GM23248 (cell line): ENCODE results near the gene PKHD1. TPM values are rescaled to one million over a fixed set of nuclear protein-coding genes. Genes with fewer than 3 reads are reported as not detected.

Experiments used
- DNase-seq: peaks from one replicate; pipeline ENCODE4 v3.0.0-alpha.2; 2015
- H2AFZ ChIP-seq: fragments of 200-600 bp; sonication (generic); 2 replicates; pipeline ENCODE4 v1.6.1; 2016; ENCODE audit warnings: antibody characterized with exemption
- H3F3A ChIP-seq: fragments of 200-600 bp; sonication (generic); 2 replicates; pipeline ENCODE4 v1.6.1; 2016; ENCODE audit warnings: mild to moderate bottlenecking, antibody characterized with exemption, mixed run types; ENCODE audit not compliant: insufficient read depth
- H3K27ac ChIP-seq: fragments of 200-600 bp; sonication (generic); 2 replicates; pipeline ENCODE4 v1.5.1; 2016; ENCODE audit warnings: mild to moderate bottlenecking
- H3K27me3 ChIP-seq: fragments of 200-600 bp; sonication (generic); replicated peaks from 2 replicates; pipeline ENCODE4 v1.6.1; 2016; ENCODE audit warnings: mild to moderate bottlenecking; ENCODE audit not compliant: insufficient read depth
- H3K36me3 ChIP-seq: fragments of 200-600 bp; sonication (generic); 2 replicates; pipeline ENCODE4 v1.6.1; 2016; ENCODE audit warnings: low read depth, mild to moderate bottlenecking
- H3K4me1 ChIP-seq: fragments of 200-600 bp; sonication (generic); 2 replicates; pipeline ENCODE4 v1.6.1; 2016; ENCODE audit warnings: mild to moderate bottlenecking; ENCODE audit not compliant: insufficient read depth
- H3K4me2 ChIP-seq: fragments of 200-600 bp; sonication (generic); one replicate; pipeline ENCODE4 v1.6.1; 2016; ENCODE audit warnings: mild to moderate bottlenecking; ENCODE audit not compliant: unreplicated experiment
- H3K4me3 ChIP-seq: fragments of 200-600 bp; sonication (generic); 2 replicates; pipeline ENCODE4 v1.5.1; 2016; ENCODE audit warnings: mild to moderate bottlenecking
- H3K79me2 ChIP-seq: fragments of 200-600 bp; sonication (generic); 2 replicates; pipeline ENCODE4 v1.6.1; 2016; ENCODE audit warnings: mild to moderate bottlenecking; ENCODE audit not compliant: insufficient read depth
- H3K9ac ChIP-seq: fragments of 200-600 bp; sonication (generic); 2 replicates; pipeline ENCODE4 v1.6.1; 2016; ENCODE audit warnings: mild to moderate bottlenecking
- H3K9me2 ChIP-seq: fragments of 200-600 bp; sonication (generic); 2 replicates; pipeline ENCODE4 v1.6.1; 2016; ENCODE audit warnings: mixed run types, mild to moderate bottlenecking, moderate library complexity; ENCODE audit not compliant: insufficient read depth
- H3K9me3 ChIP-seq: fragments of 200-600 bp; sonication (generic); one replicate; pipeline ENCODE4 v1.6.1; 2017; ENCODE audit warnings: low read depth
- H4K20me1 ChIP-seq: fragments of 200-600 bp; sonication (generic); 2 replicates; pipeline ENCODE4 v1.6.0; 2016; ENCODE audit not compliant: insufficient read depth
- EZH2 ChIP-seq: fragments of 200-600 bp; sonication (generic); IDR thresholded peaks from 2 replicates; pipeline ENCODE4 v1.6.1; 2018; ENCODE audit warnings: antibody characterized with exemption, mild to moderate bottlenecking; ENCODE audit not compliant: insufficient read depth, poor library complexity, severe bottlenecking
- EZH2phosphoT487 ChIP-seq: fragments of 200-600 bp; sonication (generic); IDR thresholded peaks from 2 replicates; pipeline ENCODE4 v1.6.1; 2018; ENCODE audit warnings: antibody characterized with exemption, moderate library complexity, mild to moderate bottlenecking, low read depth; ENCODE audit not compliant: insufficient read depth
- WGBS, 2 experiments: methylation state at CpG; one replicate each; pipeline ENCODE4 v1.1.6; 2015 to 2017; ENCODE audit warnings: low lambda C conversion rate in 2 of 2, low coverage in 1 of 2; ENCODE audit errors: missing lambda C conversion rate in 2 of 2; 5-methylcytosine and 5-hydroxymethylcytosine counted together
- in situ Hi-C: fragments of 300-500 bp; cut with MboI; formaldehyde crosslinking; loops from 2 replicates; pipeline ENCODE4 v1.15.0; 2020
- polyA plus RNA-seq: library from polyadenylated mRNA; unstranded; fragments of >200 nt; fragmentation: Nextera tagmentation; extraction: Ambion mirVana; gene quantifications from 2 replicates; pipeline ENCODE4 v1.2.1, GENCODE V29; 2016
- total RNA-seq: library from RNA; depleted of rRNA; stranded (reverse); fragments of >200 nt; shearing (Covaris generic); gene quantifications from 2 replicates; pipeline ENCODE4 v1.2.3, GENCODE V29; 2014

PKHD1 gene
- total and polyA plus RNA-seq, 2 experiments from 2014 or later, result not detected

DNA sequence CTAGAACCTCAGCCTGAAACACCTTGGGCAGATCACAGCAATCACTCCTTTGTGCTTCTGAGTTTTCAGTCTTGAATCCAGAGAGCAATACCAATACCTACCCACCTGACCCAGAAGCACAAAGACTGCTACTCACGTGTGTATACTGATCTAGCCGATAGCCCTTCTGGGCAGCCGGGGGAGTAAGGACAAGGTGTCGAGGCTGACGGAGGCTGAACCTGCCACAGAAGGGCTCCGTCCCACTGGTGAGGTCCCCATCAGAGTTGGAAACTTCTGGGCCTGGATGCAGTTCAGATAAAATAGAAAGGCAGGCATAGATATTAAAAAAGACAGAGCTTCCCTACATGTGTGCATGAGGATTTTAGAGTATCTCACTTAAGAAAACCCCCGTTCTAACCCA, 32.0 kb downstream of the PKHD1 start:
- H2AFZ ChIP-seq, result no peak overlapping the region
- H3K9ac ChIP-seq, result no peak overlapping the region
- H3K4me2 ChIP-seq, result no peak overlapping the region
- no peaks in the 10 kb centered on the region for H3K79me2 ChIP-seq
- no peaks in the 10 kb centered on the region for H3K4me1 ChIP-seq
- no peak overlapping the region for H3K4me3 ChIP-seq
- no peak overlapping the region for H3K27ac ChIP-seq
- TF ChIP-seq EZH2phosphoT487, result no peak
- TF ChIP-seq EZH2, result no peak
- no peaks in the 10 kb centered on the region for H3K36me3 ChIP-seq
- no peaks in the 10 kb centered on the region for H3F3A ChIP-seq
- no peak for DNase-seq
- H4K20me1 ChIP-seq, result no peaks in the 10 kb centered on the region
- in situ Hi-C loops, result no loop called here
- no peaks in the 10 kb centered on the region for H3K9me3 ChIP-seq
- no peaks in the 10 kb centered on the region for H3K9me2 ChIP-seq
- 43 to 45% methylated on average over 7 of the region's 7 CpGs for WGBS, 2 experiments
- H3K27me3 ChIP-seq, result no peaks in the 10 kb centered on the region

DNA sequence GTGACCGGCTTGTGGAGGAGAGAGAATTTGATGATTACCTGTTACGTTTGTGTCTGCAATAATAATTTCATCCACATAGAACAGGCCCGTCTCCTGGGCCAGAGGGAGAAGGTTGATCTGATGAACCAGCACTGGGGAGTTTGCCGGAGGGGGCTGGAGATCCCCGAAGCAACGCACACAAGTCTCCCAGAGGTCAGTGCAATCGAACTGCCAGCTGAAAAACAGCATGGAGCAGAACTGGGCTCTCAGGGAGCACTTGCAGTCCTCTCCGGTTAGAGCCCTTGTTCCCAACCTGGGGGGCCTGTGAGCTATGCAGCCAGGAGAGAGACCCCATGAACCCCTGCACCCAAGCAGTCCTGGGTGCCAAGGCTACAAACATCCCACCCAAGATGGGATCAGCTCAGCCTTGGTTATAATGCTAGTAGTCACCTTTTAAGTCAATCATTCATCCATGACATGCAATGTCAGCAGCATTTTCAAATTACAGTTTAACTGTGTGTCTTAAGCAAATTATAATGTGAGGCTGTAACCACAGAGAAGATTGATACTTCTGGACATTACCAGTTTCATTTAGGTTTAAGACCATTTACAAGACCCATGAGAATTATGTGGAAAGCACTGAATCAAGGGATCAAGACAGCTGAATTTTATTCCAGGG, 34.2 kb downstream of the PKHD1 start:
- TF ChIP-seq EZH2, result no peak
- no peak for TF ChIP-seq EZH2phosphoT487
- no peak for DNase-seq
- Histone ChIP-seq H2AFZ (no peak overlapping the region), H4K20me1 (no peaks in the 10 kb centered on the region), H3K79me2 (no peaks in the 10 kb centered on the region), H3K4me1 (no peaks in the 10 kb centered on the region), H3K9me2 (no peaks in the 10 kb centered on the region), H3K9ac (no peak overlapping the region), H3K27ac (no peak overlapping the region), H3K9me3 (no peaks in the 10 kb centered on the region), H3F3A (no peaks in the 10 kb centered on the region), H3K27me3 (no peaks in the 10 kb centered on the region), H3K4me2 (no peak overlapping the region), H3K36me3 (no peaks in the 10 kb centered on the region), H3K4me3 (no peak overlapping the region)
- WGBS, 2 experiments, result 37 to 43% methylated on average over 8 of the region's 8 CpGs
- in situ Hi-C loops, result no loop called here

DNA sequence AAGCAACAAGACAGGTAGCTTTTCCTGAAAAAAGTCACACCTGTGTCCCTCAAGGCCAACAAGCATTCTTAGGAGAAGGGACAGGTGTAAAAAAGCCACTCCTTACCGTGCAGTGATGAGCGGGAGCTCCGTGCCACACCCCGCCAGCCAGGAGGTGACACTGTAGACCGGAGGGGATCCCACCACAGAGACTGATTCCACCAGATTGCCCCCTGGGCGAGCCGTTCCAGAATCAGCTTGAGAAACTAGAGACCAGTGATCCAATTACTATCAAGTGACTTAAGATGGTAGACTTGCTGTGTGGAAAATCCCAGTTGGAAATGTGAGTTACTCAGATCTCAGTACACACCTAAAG, 37.4 kb downstream of the PKHD1 start:
- WGBS, 2 experiments, result 24 to 33% methylated on average over 7 of the region's 7 CpGs
- Histone ChIP-seq H4K20me1 (no peaks in the 10 kb centered on the region), H3K9ac (no peak overlapping the region), H3K36me3 (no peaks in the 10 kb centered on the region), H2AFZ (no peak overlapping the region), H3F3A (no peaks in the 10 kb centered on the region), H3K4me1 (no peaks in the 10 kb centered on the region), H3K27ac (no peak overlapping the region), H3K27me3 (no peaks in the 10 kb centered on the region), H3K4me3 (no peak overlapping the region), H3K9me3 (no peaks in the 10 kb centered on the region), H3K79me2 (no peaks in the 10 kb centered on the region), H3K4me2 (no peak overlapping the region), H3K9me2 (no peaks in the 10 kb centered on the region)
- no peak for TF ChIP-seq EZH2
- no peak for TF ChIP-seq EZH2phosphoT487
- in situ Hi-C loops, result no loop called here
- no peak for DNase-seq

DNA sequence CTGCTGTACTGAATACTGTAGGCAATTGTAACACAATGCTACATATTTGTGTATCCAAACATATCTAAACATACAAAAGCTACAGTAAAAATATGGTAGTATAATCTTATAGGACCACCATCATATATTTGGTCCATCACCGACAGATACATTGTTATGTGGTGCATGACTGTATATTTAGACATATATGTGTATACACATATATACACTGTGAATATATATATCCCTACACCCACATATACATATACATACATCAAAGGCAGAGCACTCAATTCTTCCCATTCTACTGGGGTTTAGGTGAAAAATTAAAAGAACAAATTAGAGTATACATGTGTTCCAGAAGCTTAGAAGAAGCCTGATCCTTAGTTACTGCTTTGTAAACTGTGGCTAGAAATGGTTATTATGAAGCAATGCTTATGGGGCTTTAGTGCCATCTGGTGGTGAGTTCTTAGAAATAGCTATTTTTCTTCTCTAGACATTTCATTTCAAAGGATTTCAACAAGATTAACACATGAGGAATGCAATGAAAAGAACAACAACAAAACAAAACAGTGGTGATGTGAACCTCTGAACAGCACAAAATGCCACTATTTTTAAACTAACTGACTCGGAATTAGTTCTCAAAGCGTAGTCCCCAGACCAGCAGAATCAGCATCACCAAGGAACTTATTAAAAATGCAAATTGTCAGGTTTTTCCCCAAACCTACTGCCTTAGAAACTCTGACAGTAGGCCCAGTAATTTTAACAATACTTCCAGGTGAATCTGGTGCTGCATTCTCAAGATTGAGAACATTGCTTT, 38.0 kb downstream of the PKHD1 start:
- Histone ChIP-seq H3K36me3 (no peaks in the 10 kb centered on the region), H3K4me3 (no peak overlapping the region), H3K4me2 (no peak overlapping the region), H2AFZ (no peak overlapping the region), H4K20me1 (no peaks in the 10 kb centered on the region), H3K9ac (no peak overlapping the region), H3K9me3 (no peaks in the 10 kb centered on the region), H3K27ac (no peak overlapping the region), H3K27me3 (no peaks in the 10 kb centered on the region), H3K4me1 (no peaks in the 10 kb centered on the region), H3K79me2 (no peaks in the 10 kb centered on the region), H3F3A (no peaks in the 10 kb centered on the region), H3K9me2 (no peaks in the 10 kb centered on the region)
- peak; percentile 63 for DNase-seq
- 17 to 30% methylated on average over 3 of the region's 3 CpGs for WGBS, 2 experiments
- no peak for TF ChIP-seq EZH2
- no peak for TF ChIP-seq EZH2phosphoT487
- in situ Hi-C loops, result no loop called here
